ENCODE measurements around the gene BEND7.

GRCh38 chr10:13550802-13551201 lies 22.0 kb upstream of the BEND7 start:
- TF ChIP-seq POLR2A (IDR thresholded peaks at IDR 0.05) (no peak), CTCF (IDR thresholded peaks at IDR 0.05) (no peak), POLR2AphosphoS5 (IDR thresholded peaks at IDR 0.05) (no peak), EP300 (IDR thresholded peaks at IDR 0.05) (no peak)
